SK-MEL-5 (cell line): Measurements from ENCODE around the gene VPS37B. TPM values are rescaled to one million over a fixed set of nuclear protein-coding genes. Genes with fewer than 3 reads are reported as not detected.

Experiments
- DNase-seq: peaks from one replicate; pipeline ENCODE4 v3.0.0-alpha.2; 2016; ENCODE audit warnings: low read depth, low spot score
- in situ Hi-C: cut with HindIII; loops from 2 replicates; pipeline ENCODE4 v1.10.0; 2016; ENCODE audit warnings: low sequenced_read_pairs, high pct_unique_total_duplicates, low pct_unique_long_range_greater_than_20kb
- total RNA-seq: library from RNA; depleted of rRNA; stranded (reverse); fragments of >200 nt; shearing (Covaris generic); gene quantifications from 2 replicates; pipeline ENCODE4 v1.2.3, GENCODE V29; 2014

Gene VPS37B
- total RNA-seq, 1 experiment from 2014 or later: 39.3 TPM

- no peak for DNase-seq
- in situ Hi-C loops: no loop called here
Measured at GRCh38 chr12:122849352-122850047, 46.4 kb downstream of the VPS37B start.

DNA sequence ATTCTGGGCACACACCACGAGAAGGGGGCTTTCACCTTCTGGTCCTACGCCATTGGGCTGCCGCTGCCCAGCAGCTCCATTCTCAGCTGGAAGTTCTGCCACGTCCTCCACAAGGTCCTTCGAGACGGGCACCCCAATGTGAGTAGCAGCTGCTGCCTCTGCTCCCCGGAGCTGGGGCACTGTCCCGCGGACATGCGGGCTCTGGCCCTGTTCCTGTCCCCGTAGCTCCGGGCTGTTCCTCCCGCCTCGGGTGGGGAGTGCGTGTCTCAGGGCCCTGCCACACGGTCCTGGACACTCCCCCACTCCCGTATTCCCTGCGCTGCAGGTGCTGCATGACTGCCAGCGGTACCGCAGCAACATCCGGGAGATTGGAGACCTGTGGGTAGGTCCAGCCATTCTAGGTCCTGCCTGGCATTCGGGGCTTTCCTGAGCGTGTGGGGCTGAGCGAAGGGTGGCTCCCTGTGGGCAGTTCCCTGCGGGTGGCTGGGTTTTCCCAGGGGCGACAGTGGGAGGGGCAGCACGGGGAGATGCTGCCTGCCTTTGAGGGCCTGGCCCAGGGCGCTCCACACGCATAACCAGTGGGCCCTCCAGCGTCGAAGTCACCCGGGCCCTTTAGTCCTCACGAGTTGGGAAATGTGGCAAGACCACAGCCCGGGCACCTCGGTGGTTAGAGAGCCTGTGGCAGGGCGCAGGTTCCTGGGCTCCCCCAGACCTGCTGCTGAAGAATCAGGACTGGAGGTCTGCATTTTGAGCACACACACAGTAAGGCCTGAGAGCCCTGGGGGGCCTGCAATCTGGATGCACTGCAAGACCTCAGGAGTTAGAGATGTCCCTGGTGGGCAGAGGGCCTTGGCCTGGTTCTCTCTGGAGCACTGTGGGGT is 47.2 kb downstream of the VPS37B start:
- no peak for DNase-seq
- in situ Hi-C loops: no loop called here

- in situ Hi-C loops: no loop called here
Measured at GRCh38 chr12:122847921-122848421, 48.0 kb downstream of the VPS37B start.

GRCh38 chr12:122847516-122847836 is 48.4 kb downstream of the VPS37B start:
- in situ Hi-C loops: no loop called here
- no peak for DNase-seq

More at GRCh38 chr12:122847921-122848421, 48.0 kb downstream of the VPS37B start:
- DNase-seq: no peak

DNA sequence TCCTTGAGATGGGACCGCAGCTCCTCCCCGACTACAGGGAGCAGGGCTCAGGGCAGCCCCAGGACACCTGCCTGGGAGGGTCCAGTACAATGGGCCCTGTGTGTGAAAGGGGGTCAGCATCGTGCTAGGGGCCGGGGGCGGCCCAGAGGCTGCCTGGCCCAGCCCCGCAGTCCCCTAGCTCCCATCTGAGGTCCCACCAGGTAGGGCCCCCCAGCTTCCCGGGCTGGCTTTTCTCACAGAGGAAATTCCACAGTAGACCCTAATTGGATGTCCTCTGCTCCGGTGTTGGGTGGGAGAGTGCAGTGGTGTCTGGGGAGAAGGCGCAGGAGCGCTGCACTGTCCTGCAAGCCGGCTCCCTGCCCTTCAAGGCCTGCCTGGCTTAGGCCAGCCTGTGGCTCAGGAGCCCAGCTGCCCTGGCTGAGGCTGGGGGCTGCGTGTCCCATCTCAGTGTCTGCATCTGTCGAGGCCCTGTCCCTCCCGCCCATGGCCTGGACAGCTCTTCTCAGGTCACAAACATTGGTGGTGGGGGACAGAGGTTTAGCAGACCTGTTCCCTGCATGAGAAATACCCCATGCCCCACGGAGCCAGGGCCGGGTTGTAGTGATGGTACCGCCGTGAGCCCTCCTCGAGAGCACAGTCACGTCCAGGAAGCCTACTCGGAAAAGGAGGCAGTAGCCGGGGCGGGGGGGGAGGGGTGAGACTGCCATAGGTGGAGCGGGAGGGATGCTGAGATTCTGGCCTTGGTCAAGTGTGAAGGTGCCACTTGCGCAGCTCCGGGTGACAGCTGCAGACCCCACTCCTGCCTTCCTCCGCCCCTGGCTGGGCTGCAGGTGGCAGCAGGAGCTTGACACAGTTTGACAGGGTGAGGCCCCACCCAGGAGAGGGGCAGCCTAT is 49.1 kb downstream of the VPS37B start:
- in situ Hi-C loops: no loop called here
- DNase-seq: no peak

DNA sequence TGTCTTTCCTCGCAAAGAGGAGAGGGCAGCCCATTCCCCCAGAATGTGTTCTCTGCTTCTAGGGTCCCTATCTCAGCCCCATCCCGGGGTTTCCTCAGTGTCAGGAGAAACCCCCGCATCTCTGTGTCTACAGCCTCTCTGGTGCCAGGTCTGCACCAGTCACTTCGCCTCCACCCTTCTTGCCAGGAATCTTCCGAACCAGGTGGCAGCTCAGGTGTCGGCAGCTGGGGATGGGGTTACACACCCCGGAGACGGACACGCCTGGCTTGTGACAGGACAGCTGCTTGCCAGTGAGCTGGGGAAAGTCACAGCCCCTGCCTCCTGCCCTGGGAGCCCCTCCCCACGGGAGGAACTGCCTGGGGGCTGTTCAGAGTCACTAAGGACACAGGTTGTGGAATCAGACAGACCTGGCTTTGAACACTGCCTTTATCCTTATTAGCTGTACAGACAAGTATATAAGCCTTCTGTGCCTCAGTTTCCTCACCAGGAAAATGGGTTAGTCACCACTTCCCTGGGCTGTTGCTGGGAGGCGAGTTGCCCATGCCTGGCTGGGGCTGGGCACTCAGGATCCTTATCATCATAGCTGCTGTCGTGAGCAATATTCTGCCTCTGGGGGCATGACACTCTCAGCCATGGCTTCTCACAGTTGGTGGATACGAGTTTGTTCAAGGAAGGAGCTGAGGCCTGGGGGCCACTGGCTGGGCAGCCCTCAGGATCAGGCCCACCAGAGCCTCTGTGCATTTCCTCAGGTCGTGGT is 49.9 kb downstream of the VPS37B start:
- in situ Hi-C loops: no loop called here
- no peak for DNase-seq

DNA sequence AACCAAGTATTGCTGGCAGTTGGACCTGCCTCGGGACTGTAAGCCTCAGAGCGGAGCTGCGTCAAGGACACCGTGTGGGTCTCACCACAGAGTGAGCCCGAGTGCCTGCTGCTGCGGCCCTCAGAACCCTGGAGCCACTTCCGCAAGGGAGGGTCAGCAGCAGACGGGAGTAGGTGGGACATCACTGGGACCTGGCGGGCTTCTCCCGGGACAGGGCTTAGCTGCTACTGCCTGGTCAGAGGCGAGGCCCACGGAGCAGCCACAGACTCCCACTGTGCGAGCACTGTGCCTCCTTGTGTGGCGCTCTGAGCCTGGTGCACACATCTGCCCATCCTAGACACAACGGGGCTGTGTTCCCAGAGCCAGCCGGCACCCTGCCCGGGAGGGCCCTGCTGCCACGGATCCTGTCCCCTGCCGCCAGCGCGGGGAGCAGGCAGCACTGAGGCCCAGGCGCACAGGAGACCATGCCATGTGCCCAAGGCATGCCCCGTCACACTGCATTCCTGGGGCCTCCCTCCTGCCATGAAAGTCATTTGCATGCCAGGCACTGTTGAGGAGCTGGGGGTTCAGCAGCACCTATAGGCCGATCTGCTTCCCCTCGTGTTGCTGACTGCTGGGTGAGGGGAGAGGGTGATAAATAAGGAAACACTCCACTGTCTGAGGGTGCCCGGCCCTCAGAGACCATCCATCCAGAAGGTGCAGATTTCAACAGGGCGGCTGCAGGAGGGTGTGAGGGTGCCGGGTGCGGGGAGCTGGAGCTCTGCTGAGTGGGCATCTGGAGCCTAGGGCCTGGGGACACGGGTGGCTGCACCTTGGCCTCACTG is 50.7 kb downstream of the VPS37B start:
- DNase-seq: no peak
- in situ Hi-C loops: no loop called here

GRCh38 chr12:122844366-122844971 is 51.5 kb downstream of the VPS37B start:
- in situ Hi-C loops: no loop called here
- DNase-seq: peak; percentile 44

DNA sequence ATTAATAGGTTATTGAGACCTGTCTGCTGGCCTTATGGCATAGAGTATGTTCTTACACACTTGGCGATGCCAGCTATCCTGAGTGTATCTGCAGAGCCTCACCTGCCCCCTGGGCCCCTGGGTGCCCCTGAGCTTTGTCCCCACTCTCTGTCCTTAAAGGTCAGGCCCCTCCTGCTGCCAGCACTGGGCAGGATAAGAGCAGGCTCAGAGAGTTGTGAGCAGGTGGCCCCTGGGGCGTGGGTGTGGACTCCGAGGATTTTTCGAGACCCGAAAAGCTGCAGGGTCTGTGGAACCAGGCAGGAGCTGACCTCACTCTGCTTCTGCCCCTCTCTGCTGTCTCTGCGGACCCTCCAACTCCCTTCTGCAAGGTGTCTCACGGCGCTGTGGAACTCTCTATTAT is 52.5 kb downstream of the VPS37B start:
- no peak for DNase-seq
- in situ Hi-C loops: no loop called here

GRCh38 chr12:122842505-122843405 is 53.2 kb downstream of the VPS37B start:
- no peak for DNase-seq
- in situ Hi-C loops: no loop called here

- in situ Hi-C loops: no loop called here
- DNase-seq: no peak
Measured at GRCh38 chr12:122841544-122842321, 54.2 kb downstream of the VPS37B start.

GRCh38 chr12:122840580-122841513 is 55.1 kb downstream of the VPS37B start:
- DNase-seq: no peak
- in situ Hi-C loops: no loop called here

DNA sequence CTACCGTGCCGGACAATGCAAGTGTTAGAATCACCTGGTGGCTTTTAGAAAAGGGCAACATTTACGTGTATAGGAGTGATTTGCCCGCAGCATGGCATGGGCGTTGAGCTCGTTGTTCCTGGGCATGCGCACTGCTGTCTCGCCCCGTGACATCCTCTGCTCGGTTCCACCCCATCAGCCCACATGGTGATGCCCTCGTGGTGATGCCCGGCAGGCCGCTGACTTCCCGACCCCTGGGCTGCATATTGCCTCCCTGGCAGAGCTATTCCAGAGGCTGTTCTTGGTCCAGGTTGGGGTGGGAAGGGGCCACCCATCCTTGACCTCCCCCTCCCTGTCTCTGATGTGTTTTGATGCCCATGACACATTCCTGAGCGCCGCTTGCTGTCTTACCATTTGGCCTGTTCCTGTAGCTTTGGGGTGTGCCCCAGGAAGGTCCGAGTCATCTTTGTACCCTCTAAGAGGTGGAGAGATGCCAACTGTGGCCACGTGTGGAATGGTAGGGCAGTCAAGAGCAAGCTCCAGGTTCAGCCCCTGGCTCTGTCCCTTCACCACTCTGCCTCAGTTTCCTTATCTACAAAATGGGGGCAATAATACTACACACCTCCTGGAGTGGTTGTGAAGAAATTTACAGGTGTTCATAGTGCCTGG is 55.9 kb downstream of the VPS37B start:
- in situ Hi-C loops: no loop called here
- no peak for DNase-seq
